ENCODE measurements around the gene SUFU. TPM values are rescaled to one million over a fixed set of nuclear protein-coding genes. Genes with fewer than 3 reads are reported as not detected.
A peak's percentile ranks its signal among the peaks of the same experiment; 100 is the strongest.
"Not testable (repeated sequence)": the region's sequence is repeated elsewhere in the genome, so short reads cannot be mapped to it uniquely, and the experiment has no call there.

SUFU gene
- total RNA-seq (10 to 100 TPM; 11.8 to 14.3 TPM), polyA plus RNA-seq (1 to 10 TPM; 2.3 to 7.4 (median 3.0) TPM), total RNA-seq (5.1 to 19.2 (median 9.4) reads per million in 6 experiments)

- Mint-ChIP-seq H3K27me3 (no peaks in the 10 kb centered on the region), H3K4me1 (peaks cover 22 to 41% (median 35%) of the 10 kb centered on the region in 4 donors), H3K9me3 (no peaks in the 10 kb centered on the region), H3K4me3 (no peak within 1 kb of the TSS), H3K27ac (peak within 1 kb of the TSS in 8 of 10 donors; percentile 63 to 94 (median 88)), H3K36me3 (peaks cover 0 to 15% (median 0%) of the 10 kb centered on the region in 3 donors)
- ATAC-seq (peak; percentile 68 to 69), DNase-seq (peak; percentile 96 to 100 (median 98))
- POLR2A ChIA-PET = interaction anchor here (0.5 to 3.9 kb wide), 22 partner anchors 43 to 448 kb away, joined by 3 to 43 read pairs (median 4); partner anchors contain the start of genes ARL3, ARMH3, BORCS7 and C10orf95
Measured at GRCh38 chr10:102503264-102504178, at the start of gene SUFU. Gene SUFU (plus strand): TSS chr10:102503972. CDS start chr10:102504153, 181 bp downstream.

- H3K27me3 Mint-ChIP-seq, POLR2A ChIA-PET, H3K9me3 Mint-ChIP-seq, ATAC-seq, DNase-seq: not testable (repeated sequence)
- H3K36me3 Mint-ChIP-seq = peaks cover 0 to 22% (median 3%) of the 10 kb centered on the region in 3 donors
- H3K4me1 Mint-ChIP-seq = peaks cover 12 to 32% (median 21%) of the 10 kb centered on the region in 4 donors
- peak overlapping the region in 6 of 10 donors; percentile 33 to 85 (median 66) for H3K27ac Mint-ChIP-seq
- peak overlapping the region in 1 of 10 donors; percentile 11 for H3K4me3 Mint-ChIP-seq
Measured at GRCh38 chr10:102454662-102455487, 48.9 kb upstream of the SUFU start.

DNA sequence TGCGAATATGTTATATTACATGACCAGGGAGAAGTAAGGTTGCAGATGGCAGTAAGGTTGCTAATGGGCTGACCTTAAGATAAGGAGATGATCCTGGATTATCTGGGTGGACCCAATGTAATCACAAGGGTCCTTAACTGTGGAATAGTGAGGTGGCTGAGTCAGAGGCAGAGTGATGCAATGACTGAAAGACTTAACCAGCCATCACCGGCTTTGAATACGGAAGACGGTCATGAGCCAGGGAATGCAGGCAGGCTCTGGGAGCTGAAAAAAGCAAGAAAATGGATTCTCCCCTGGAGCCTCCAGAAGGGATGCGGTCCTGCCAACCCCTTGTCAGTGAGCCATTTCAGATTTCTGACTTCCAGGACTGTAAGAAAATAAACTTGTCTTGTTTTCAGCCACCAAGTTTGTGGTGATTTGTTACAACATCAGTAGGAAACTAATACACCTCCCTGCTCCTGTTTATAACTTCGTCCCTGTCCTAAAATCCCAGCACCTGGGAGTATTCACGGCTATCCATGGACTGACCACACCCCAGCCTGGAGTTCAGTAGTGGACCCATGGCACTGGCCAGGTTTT is 47.8 kb upstream of the SUFU start:
- Mint-ChIP-seq H3K9me3 (no peaks in the 10 kb centered on the region), H3K36me3 (peaks cover 0 to 22% (median 3%) of the 10 kb centered on the region in 3 donors), H3K27me3 (no peaks in the 10 kb centered on the region), H3K4me3 (no peak overlapping the region), H3K4me1 (peaks cover 15 to 40% (median 26%) of the 10 kb centered on the region in 4 donors), H3K27ac (peak overlapping the region in 5 of 10 donors; percentile 38 to 78 (median 58))
- ATAC-seq = no peak
- POLR2A ChIA-PET = no interaction called here
- no peak for DNase-seq

GRCh38 chr10:102457591-102458150 is 46.1 kb upstream of the SUFU start:
- ATAC-seq = no peak
- H3K36me3 Mint-ChIP-seq = peaks cover 0 to 15% (median 3%) of the 10 kb centered on the region in 3 donors
- no peaks in the 10 kb centered on the region for H3K9me3 Mint-ChIP-seq
- POLR2A ChIA-PET = interaction anchor here (0.6 to 2.5 kb wide), 2 partner anchors 9 to 25 kb away, joined by 4 to 10 read pairs; partner anchors contain the start of gene CUEDC2
- no peak for DNase-seq
- H3K4me1 Mint-ChIP-seq = peaks cover 24 to 42% (median 34%) of the 10 kb centered on the region in 4 donors
- peak overlapping the region in 2 of 10 donors; percentile 10 to 41 for H3K4me3 Mint-ChIP-seq
- no peaks in the 10 kb centered on the region for H3K27me3 Mint-ChIP-seq
- H3K27ac Mint-ChIP-seq = peak overlapping the region in 9 of 10 donors; percentile 38 to 86 (median 56)

- ATAC-seq (no peak), DNase-seq (no peak)
- Mint-ChIP-seq H3K9me3 (no peaks in the 10 kb centered on the region), H3K4me3 (peak overlapping the region in 1 of 10 donors; percentile 48), H3K27me3 (peaks cover 0 to under 1% (median 0%) of the 10 kb centered on the region in 5 donors), H3K4me1 (peaks cover 27 to 43% (median 35%) of the 10 kb centered on the region in 4 donors), H3K36me3 (peaks cover 0 to 9% (median 3%) of the 10 kb centered on the region in 3 donors), H3K27ac (peak overlapping the region in 4 of 10 donors; percentile 44 to 88 (median 70))
- POLR2A ChIA-PET = interaction anchor here (0.7 to 5.4 kb wide), 3 partner anchors 9 to 193 kb away, joined by 3 to 109 read pairs (median 10); partner anchors contain the start of genes C10orf95 and CUEDC2
Measured at GRCh38 chr10:102458656-102459055, 45.1 kb upstream of the SUFU start.

- peak overlapping the region; percentile 57 to 91 (median 86) for H3K27ac Mint-ChIP-seq
- H3K4me1 Mint-ChIP-seq = peaks cover 28 to 44% (median 32%) of the 10 kb centered on the region in 4 donors
- peaks cover 0 to 3% (median 3%) of the 10 kb centered on the region in 3 donors for H3K36me3 Mint-ChIP-seq
- no peaks in the 10 kb centered on the region for H3K9me3 Mint-ChIP-seq
- no peak for DNase-seq
- H3K4me3 Mint-ChIP-seq = peak overlapping the region; percentile 86 to 98 (median 92)
- peaks cover 0 to 1% (median 0%) of the 10 kb centered on the region in 5 donors for H3K27me3 Mint-ChIP-seq
- ATAC-seq = peak in 1 of 2 donors; percentile 18
- POLR2A ChIA-PET = interaction anchor here (0.7 to 5.4 kb wide), 12 partner anchors 11 to 213 kb away, joined by 3 to 109 read pairs (median 9); partner anchors contain the start of genes ACTR1A, C10orf95, CUEDC2 and FBXL15
Measured at GRCh38 chr10:102460836-102461186, 43.0 kb upstream of the SUFU start.

DNA sequence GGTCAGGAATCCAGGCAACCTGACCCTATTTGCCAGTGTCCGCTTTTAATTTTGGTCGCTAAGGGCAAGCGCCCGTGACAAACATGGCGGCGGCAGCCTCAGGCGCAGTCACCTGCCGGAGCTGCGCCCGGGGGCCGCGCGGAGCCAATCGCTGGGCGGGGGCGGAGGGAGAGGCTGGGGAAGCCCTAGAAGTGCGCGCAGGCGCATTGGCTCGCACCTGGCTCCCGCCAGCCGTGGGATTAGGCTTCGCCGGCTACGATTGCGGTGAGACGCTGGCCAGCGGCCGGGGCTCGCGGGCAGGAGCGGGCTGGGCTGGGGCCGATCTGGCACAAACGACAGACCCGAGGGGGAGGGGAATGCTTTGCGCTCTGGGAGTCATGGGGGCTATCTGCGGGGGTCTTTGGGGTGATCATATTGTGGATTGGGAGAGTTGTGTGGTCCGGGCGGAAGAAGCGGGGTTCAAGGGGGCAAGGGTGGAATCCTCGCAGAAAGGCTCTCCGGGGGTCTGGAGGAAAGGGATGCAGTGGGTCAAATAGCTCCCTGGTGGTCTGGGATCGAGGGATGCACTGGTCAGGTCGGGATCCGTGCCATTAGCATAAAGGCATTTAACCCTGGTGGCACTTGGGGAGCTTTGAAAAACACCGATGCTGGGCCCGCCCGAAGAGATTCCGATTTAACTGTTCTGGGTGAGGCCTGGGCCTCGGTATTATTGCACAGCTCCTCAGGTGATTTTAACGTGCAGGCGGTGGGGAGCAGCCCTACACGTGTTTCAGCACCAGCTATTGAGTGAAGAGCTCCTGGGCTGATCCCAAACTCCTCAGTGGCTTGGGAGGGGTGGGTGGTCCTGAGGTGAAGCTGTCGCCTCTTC is 42.4 kb upstream of the SUFU start:
- H3K9me3 Mint-ChIP-seq = no peaks in the 10 kb centered on the region
- H3K4me1 Mint-ChIP-seq = peaks cover 28 to 44% (median 32%) of the 10 kb centered on the region in 4 donors
- peaks cover 0 to 1% (median 0%) of the 10 kb centered on the region in 5 donors for H3K27me3 Mint-ChIP-seq
- ATAC-seq (peak; percentile 99 to 100), DNase-seq (peak; percentile 85 to 95 (median 90))
- peak overlapping the region; percentile 73 to 93 (median 86) for H3K27ac Mint-ChIP-seq
- peak overlapping the region; percentile 86 to 98 (median 92) for H3K4me3 Mint-ChIP-seq
- POLR2A ChIA-PET = interaction anchor here (0.5 to 5.4 kb wide), 13 partner anchors 11 to 296 kb away, joined by 3 to 109 read pairs (median 8); partner anchors contain the start of genes ACTR1A, C10orf95, CUEDC2 and FBXL15
- peaks cover 0 to 2% (median under 1%) of the 10 kb centered on the region in 3 donors for H3K36me3 Mint-ChIP-seq

- POLR2A ChIA-PET = interaction anchor here (0.7 to 5.4 kb wide), 7 partner anchors 12 to 233 kb away, joined by 3 to 109 read pairs (median 18); partner anchors contain the start of genes C10orf95 and CUEDC2
- peaks cover 0 to 1% (median 0%) of the 10 kb centered on the region in 5 donors for H3K27me3 Mint-ChIP-seq
- ATAC-seq (no peak), DNase-seq (no peak)
- H3K9me3 Mint-ChIP-seq = no peaks in the 10 kb centered on the region
- H3K36me3 Mint-ChIP-seq = peaks cover 0 to 6% (median 0%) of the 10 kb centered on the region in 3 donors
- peak overlapping the region in 4 of 10 donors; percentile 17 to 86 (median 51) for H3K27ac Mint-ChIP-seq
- H3K4me1 Mint-ChIP-seq = peaks cover 28 to 42% (median 30%) of the 10 kb centered on the region in 4 donors
- peak overlapping the region in 9 of 10 donors; percentile 63 to 98 (median 91) for H3K4me3 Mint-ChIP-seq
Measured at GRCh38 chr10:102462512-102463054, 41.2 kb upstream of the SUFU start.

- peaks cover 28 to 38% (median 31%) of the 10 kb centered on the region in 4 donors for H3K4me1 Mint-ChIP-seq
- H3K9me3 Mint-ChIP-seq = no peaks in the 10 kb centered on the region
- H3K4me3 Mint-ChIP-seq = no peak overlapping the region
- H3K27ac Mint-ChIP-seq = no peak overlapping the region
- no peak for DNase-seq
- ATAC-seq = no peak
- POLR2A ChIA-PET = interaction anchor here (0.7 to 1.4 kb wide), 4 partner anchors 33 to 83 kb away, joined by 4 to 5 read pairs (median 4); no protein-coding TSS in a partner anchor
- peaks cover 0 to 1% (median 0%) of the 10 kb centered on the region in 5 donors for H3K27me3 Mint-ChIP-seq
- peaks cover 0 to 10% (median under 1%) of the 10 kb centered on the region in 3 donors for H3K36me3 Mint-ChIP-seq
Measured at GRCh38 chr10:102463983-102464382, 39.8 kb upstream of the SUFU start.

GRCh38 chr10:102465466-102465865 is 38.3 kb upstream of the SUFU start:
- ATAC-seq (no peak), DNase-seq (no peak)
- Mint-ChIP-seq H3K27ac (peak overlapping the region in 1 of 10 donors; percentile 62), H3K9me3 (no peaks in the 10 kb centered on the region), H3K4me1 (peaks cover 25 to 36% (median 31%) of the 10 kb centered on the region in 4 donors), H3K4me3 (no peak overlapping the region), H3K36me3 (peaks cover 0 to 15% (median 5%) of the 10 kb centered on the region in 3 donors), H3K27me3 (peaks cover 0 to 1% (median 0%) of the 10 kb centered on the region in 5 donors)
- POLR2A ChIA-PET = interaction anchor here (2.6 kb wide), 1 partner anchor 15 kb away, joined by 12 read pairs; the partner anchor contains the start of gene C10orf95
